ENCODE measurements around the gene ENAH. TPM values are rescaled to one million over a fixed set of nuclear protein-coding genes. Genes with fewer than 3 reads are reported as not detected.

Gene ENAH
- total RNA-seq, 1 experiment from 2014 or later, result 100 TPM

DNA sequence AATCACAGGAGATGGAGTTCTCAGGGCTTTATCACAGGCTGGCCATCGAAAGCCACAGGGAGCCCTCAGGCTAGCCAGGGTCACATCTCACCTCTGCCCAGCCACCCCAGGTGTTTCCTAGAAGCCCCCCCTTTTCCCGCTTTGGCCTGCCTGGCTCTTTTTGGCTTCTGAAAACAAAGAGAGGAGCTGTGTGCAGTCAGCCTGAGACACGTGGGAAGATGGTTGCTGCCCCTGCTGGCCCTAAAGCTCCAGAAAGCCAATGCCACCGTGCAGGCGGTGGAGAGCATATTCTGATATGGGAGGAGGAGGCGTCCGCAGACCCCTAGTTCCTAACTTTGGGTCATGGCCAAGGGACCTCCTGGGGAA, 206.3 kb downstream of the ENAH start:
- Histone ChIP-seq H3K9me2 (ENCODE audit: insufficient read depth) (no peaks in the 10 kb centered on the region), H3K4me3 (replicated peaks in 1 of 2; ENCODE audit: low read depth in 1 of 2, low read length in 2 of 2) (no peak overlapping the region), H3K36me3 (ENCODE audit: control insufficient read depth in 1 of 2, insufficient read depth in 2 of 2, low read length in 2 of 2) (no peaks in the 10 kb centered on the region), H3K27ac (ENCODE audit: low read depth, low read length) (no peak overlapping the region; the same call in 1 of the 2 replicates), H3K4me1 (ENCODE audit: control insufficient read depth in 1 of 2, insufficient read depth in 2 of 2, low read length in 2 of 2) (peaks cover 47 to 84% of the 10 kb centered on the region in 2 experiments), H3K9ac (ENCODE audit: low read length) (no peak overlapping the region), H3K4me2 (ENCODE audit: low read length) (peak overlapping the region; percentile 46; the same call in 1 of the 2 replicates), H2AFZ (ENCODE audit: low read depth, low read length, poor library complexity, severe bottlenecking) (peak overlapping the region; percentile 75), H3K27me3 (ENCODE audit: insufficient read depth, low read length) (no peaks in the 10 kb centered on the region), H4K20me1 (ENCODE audit: insufficient read depth) (no peaks in the 10 kb centered on the region), H3K79me2 (ENCODE audit: insufficient read depth, low read length) (no peaks in the 10 kb centered on the region), H3K9me3 (ENCODE audit: control insufficient read depth in 1 of 2, insufficient read depth in 1 of 2, low read depth in 1 of 2, low read length in 2 of 2) (no peaks in the 10 kb centered on the region)
- no TSS peak for BruUV-seq (replicated peaks)
- intact Hi-C loops (cut with micrococcal nuclease), result no loop called here
- DNase-seq (ENCODE audit: low read depth, low spot score), result no peak
- ChIA-PET RAD21 (ENCODE audit: low non-redundant PET in 1 of 2, low total read pairs in 2 of 2, uncharacterized antibody in 2 of 2, unreplicated experiment in 2 of 2) (no interaction called here), CTCF (no interaction called here), POLR2A (interaction anchor here (1.1 to 1.2 kb wide), 2 partner anchors 8 to 18 kb away, joined by 3 read pairs; partner anchors contain the start of gene LBR)
- TF ChIP-seq CEBPB (IDR thresholded peaks at IDR 0.05; ENCODE audit: low read depth) (no peak), ZFX (IDR thresholded peaks at IDR 0.05) (no peak), CTCF (IDR thresholded peaks at IDR 0.05 in 2 of 3, conservative IDR thresholded peaks at IDR 0.05 in 1 of 3; ENCODE audit: borderline replicate concordance in 1 of 3, insufficient read depth in 1 of 3, low read depth in 2 of 3, low read length in 2 of 3) (no peak), POLR2AphosphoS5 (IDR thresholded peaks at IDR 0.05; ENCODE audit: low read depth, low read length) (no peak), EZH2 (IDR thresholded peaks at IDR 0.05) (no peak), ATF3 (IDR thresholded peaks at IDR 0.05) (no peak), JUND (IDR thresholded peaks at IDR 0.05) (no peak), ELF1 (IDR thresholded peaks at IDR 0.05; ENCODE audit: borderline replicate concordance, low read depth) (no peak), FOSL1 (IDR thresholded peaks at IDR 0.05; ENCODE audit: low read depth) (no peak), RAD21 (IDR thresholded peaks at IDR 0.05; ENCODE audit: low read depth) (no peak), REST (IDR thresholded peaks at IDR 0.05; ENCODE audit: low read depth) (no peak), EGR1 (IDR thresholded peaks at IDR 0.05; ENCODE audit: low read depth) (no peak), YY1 (IDR thresholded peaks at IDR 0.05; ENCODE audit: extremely low read depth, insufficient replicate concordance, low read depth, low read length) (no peak)
- TF ChIP-seq, protein P1, sequence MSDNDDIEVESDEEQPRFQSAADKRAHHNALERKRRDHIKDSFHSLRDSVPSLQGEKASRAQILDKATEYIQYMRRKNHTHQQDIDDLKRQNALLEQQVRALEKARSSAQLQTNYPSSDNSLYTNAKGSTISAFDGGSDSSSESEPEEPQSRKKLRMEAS (IDR thresholded peaks at IDR 0.05), result no peak
- no peak for ATAC-seq
